ENCODE results near the gene KATNAL2. TPM values are rescaled to one million over a fixed set of nuclear protein-coding genes. Genes with fewer than 3 reads are reported as not detected.

The KATNAL2 gene
- total RNA-seq, 1 donor from 2014 or later, result 7.7 TPM

GRCh38 chr18:46939998-46940571 is 22.7 kb downstream of the KATNAL2 start:
- Mint-ChIP-seq H3K9me3 (no peaks in the 10 kb centered on the region), H3K27ac (ENCODE audit: unreplicated experiment) (no peak overlapping the region)

GRCh38 chr18:46942646-46943045 is 25.2 kb downstream of the KATNAL2 start:
- H3K36me3 Mint-ChIP-seq (ENCODE audit: low read depth), result no peaks in the 10 kb centered on the region
- no peak for DNase-seq (ENCODE audit: low read depth, low spot score)
- H3K9me3 Mint-ChIP-seq, result no peaks in the 10 kb centered on the region
- H3K4me3 Mint-ChIP-seq, result no peak overlapping the region
- peaks cover 18% of the 10 kb centered on the region for H3K4me1 Mint-ChIP-seq
- no peak for TF ChIP-seq CTCF (conservative IDR thresholded peaks at IDR 0.05)
- H3K27me3 Mint-ChIP-seq (ENCODE audit: low read depth), result peaks cover 7% of the 10 kb centered on the region
- no peak overlapping the region for H3K27ac Mint-ChIP-seq (ENCODE audit: unreplicated experiment)

More at GRCh38 chr18:46939998-46940571, 22.7 kb downstream of the KATNAL2 start:
- no peak for TF ChIP-seq CTCF (conservative IDR thresholded peaks at IDR 0.05)
- H3K36me3 Mint-ChIP-seq (ENCODE audit: low read depth), result no peaks in the 10 kb centered on the region
- DNase-seq (ENCODE audit: low read depth, low spot score), result no peak
- no peak overlapping the region for H3K4me3 Mint-ChIP-seq
- peaks cover 5% of the 10 kb centered on the region for H3K27me3 Mint-ChIP-seq (ENCODE audit: low read depth)
- H3K4me1 Mint-ChIP-seq, result peaks cover 18% of the 10 kb centered on the region

GRCh38 chr18:46946656-46947282 is 29.4 kb downstream of the KATNAL2 start:
- H3K27ac Mint-ChIP-seq (ENCODE audit: unreplicated experiment), result no peak overlapping the region
- no peaks in the 10 kb centered on the region for H3K36me3 Mint-ChIP-seq (ENCODE audit: low read depth)
- no peaks in the 10 kb centered on the region for H3K9me3 Mint-ChIP-seq
- no peak for TF ChIP-seq CTCF (conservative IDR thresholded peaks at IDR 0.05)
- H3K4me1 Mint-ChIP-seq, result no peaks in the 10 kb centered on the region
- H3K27me3 Mint-ChIP-seq (ENCODE audit: low read depth), result peaks cover 7% of the 10 kb centered on the region
- no peak overlapping the region for H3K4me3 Mint-ChIP-seq
- peak; percentile 82 for DNase-seq (ENCODE audit: low read depth, low spot score)

- Mint-ChIP-seq H3K4me1 (peaks cover 4% of the 10 kb centered on the region), H3K27me3 (ENCODE audit: low read depth) (peaks cover 2% of the 10 kb centered on the region), H3K36me3 (ENCODE audit: low read depth) (no peaks in the 10 kb centered on the region), H3K27ac (ENCODE audit: unreplicated experiment) (no peak overlapping the region), H3K9me3 (no peaks in the 10 kb centered on the region), H3K4me3 (no peak overlapping the region)
- DNase-seq (ENCODE audit: low read depth, low spot score), result no peak
- TF ChIP-seq CTCF (conservative IDR thresholded peaks at IDR 0.05), result peak; percentile 64
These were observed 32.8 kb downstream of the KATNAL2 start for GRCh38 chr18:46950064-46950656.

- Mint-ChIP-seq H3K4me1 (peaks cover 4% of the 10 kb centered on the region), H3K27ac (ENCODE audit: unreplicated experiment) (peak overlapping the region; percentile 70), H3K27me3 (ENCODE audit: low read depth) (no peaks in the 10 kb centered on the region), H3K9me3 (no peaks in the 10 kb centered on the region), H3K36me3 (ENCODE audit: low read depth) (no peaks in the 10 kb centered on the region), H3K4me3 (no peak overlapping the region)
- DNase-seq (ENCODE audit: low read depth, low spot score), result no peak
- no peak for TF ChIP-seq CTCF (conservative IDR thresholded peaks at IDR 0.05)
These were observed 35.8 kb downstream of the KATNAL2 start for GRCh38 chr18:46953195-46953594.

Data from neural crest cell (in vitro differentiated cells).